SK-N-SH (cell line): ENCODE data around the gene PLXND1. TPM values are rescaled to one million over a fixed set of nuclear protein-coding genes. Genes with fewer than 3 reads are reported as not detected.

Experiments used
- CTCF ChIA-PET: fragments of 300-600, 350-600 bp; formaldehyde crosslinking; extraction: SDS; loops from one replicate; lab custom pipeline; 2021; lab: Yijun Ruan, JAX
- POLR2A ChIA-PET: fragments of 350-600 bp; sonication (Branson Sonifier 250); formaldehyde crosslinking; extraction: SDS; loops from one replicate; lab custom pipeline; 2020; ENCODE audit warnings: antibody characterized with exemption, inconsistent platforms; lab: Yijun Ruan, JAX
- DNase-seq: peaks from one replicate; pipeline ENCODE4 v3.0.0; 2012
- H2AFZ ChIP-seq: fragments of 200-600 bp; sonication (generic); 2 replicates; pipeline ENCODE4 v1.8.1; 2016; ENCODE audit warnings: antibody characterized with exemption, mild to moderate bottlenecking, low read depth
- H3F3A ChIP-seq: fragments of 200-600 bp; sonication (generic); replicated peaks from 2 replicates; pipeline ENCODE3; 2016; ENCODE audit warnings: antibody characterized with exemption, mild to moderate bottlenecking; ENCODE audit not compliant: insufficient read depth
- H3K27ac ChIP-seq, 2 experiments: fragments of 200-500 bp in 1 of 2; fragments of 200-600 bp in 1 of 2; sonication (Bioruptor generic) in 1 of 2; sonication (generic), shearing (Covaris generic) in 1 of 2; 2 replicates each; pipeline versions ENCODE4 v1.5.1 to v1.6.1; 2014 to 2016; ENCODE audit warnings: low read depth in 2 of 2, inconsistent platforms in 1 of 2, low read length in 1 of 2, mild to moderate bottlenecking in 1 of 2, mixed read lengths in 1 of 2
- H3K27me3 ChIP-seq: fragments of 200-600 bp; sonication (generic), shearing (Covaris generic); 2 replicates; pipeline ENCODE4 v1.6.1; 2016; ENCODE audit warnings: mixed run types; ENCODE audit not compliant: insufficient read depth
- H3K36me3 ChIP-seq, 2 experiments: fragments of 200-500 bp in 1 of 2; fragments of 200-600 bp in 1 of 2; sonication (Bioruptor generic) in 1 of 2; sonication (generic) in 1 of 2; replicated peaks in 1 of 2; 2 replicates each; pipeline versions ENCODE3 to v1.5.1; 2014 to 2016; ENCODE audit warnings: low read length in 1 of 2, mild to moderate bottlenecking in 1 of 2; ENCODE audit not compliant: insufficient read depth in 2 of 2, control insufficient read depth in 1 of 2
- H3K4me1 ChIP-seq, 2 experiments: fragments of 200-500 bp in 1 of 2; fragments of 200-600 bp in 1 of 2; sonication (Bioruptor generic) in 1 of 2; sonication (generic), shearing (Covaris generic) in 1 of 2; 2 replicates each; pipeline versions ENCODE4 v1.5.1 to v1.6.1; 2014 to 2016; ENCODE audit warnings: low read depth in 1 of 2, low read length in 1 of 2, mixed run types in 1 of 2; ENCODE audit not compliant: insufficient read depth in 2 of 2, control insufficient read depth in 1 of 2
- H3K4me2 ChIP-seq: fragments of 200-600 bp; sonication (generic), shearing (Covaris generic); 2 replicates; pipeline ENCODE4 v1.6.1; 2017; ENCODE audit warnings: mixed run types
- H3K4me3 ChIP-seq, 2 experiments: fragments of 200-500 bp in 1 of 2; fragments of 200-600 bp in 1 of 2; sonication (Bioruptor generic) in 1 of 2; sonication (generic), shearing (Covaris generic) in 1 of 2; 2 replicates each; pipeline versions ENCODE4 v1.5.1 to v1.8.1; 2014 to 2016; ENCODE audit warnings: low read depth in 2 of 2, inconsistent platforms in 1 of 2, low read length in 1 of 2, mild to moderate bottlenecking in 1 of 2, mixed read lengths in 1 of 2, moderate library complexity in 1 of 2
- H3K79me2 ChIP-seq: fragments of 200-600 bp; sonication (generic); 2 replicates; pipeline ENCODE4 v1.8.1; 2017; ENCODE audit warnings: mild to moderate bottlenecking; ENCODE audit not compliant: insufficient read depth
- H3K9ac ChIP-seq: fragments of 200-600 bp; sonication (generic); 2 replicates; pipeline ENCODE4 v1.6.1; 2017; ENCODE audit warnings: mixed run types
- H3K9me2 ChIP-seq: fragments of 200-600 bp; sonication (generic); 2 replicates; pipeline ENCODE4 v1.6.1; 2017; ENCODE audit warnings: mixed run types
- H3K9me3 ChIP-seq: fragments of 200-600 bp; sonication (generic); 2 replicates; pipeline ENCODE4 v1.6.1; 2017; ENCODE audit warnings: mixed run types, mild to moderate bottlenecking, moderate library complexity
- H4K20me1 ChIP-seq: fragments of 200-600 bp; sonication (generic); 2 replicates; pipeline ENCODE4 v1.6.1; 2017; ENCODE audit warnings: mild to moderate bottlenecking, mixed run types; ENCODE audit not compliant: insufficient read depth
- ELF1 ChIP-seq: IDR thresholded peaks from 2 replicates; pipeline ENCODE4 v1.4.0; 2012
- EP300 ChIP-seq, 2 experiments: IDR thresholded peaks; 2 replicates each; pipeline versions ENCODE4 v1.4.0 to v1.6.1; 2012; ENCODE audit warnings: borderline replicate concordance in 1 of 2, low read depth in 1 of 2, low read length in 1 of 2
- FOSL2 ChIP-seq: IDR thresholded peaks from 2 replicates; pipeline ENCODE4 v1.4.0; 2012; ENCODE audit warnings: low read depth, mild to moderate bottlenecking, moderate library complexity, borderline replicate concordance
- FOXM1 ChIP-seq: IDR thresholded peaks from 2 replicates; pipeline ENCODE4 v1.4.0; 2012; ENCODE audit warnings: low read depth, mild to moderate bottlenecking
- GABPA ChIP-seq: IDR thresholded peaks from 2 replicates; pipeline ENCODE4 v1.4.0; 2012; ENCODE audit warnings: low read depth, mild to moderate bottlenecking
- GATA2 ChIP-seq: sonication (generic); formaldehyde crosslinking; IDR thresholded peaks from 2 replicates; pipeline ENCODE4 v1.5.0; 2020; ENCODE audit warnings: mild to moderate bottlenecking, missing genetic modification reagents
- JUND ChIP-seq: IDR thresholded peaks from 2 replicates; pipeline ENCODE4 v1.4.0; 2012
- MEF2A ChIP-seq: IDR thresholded peaks from 2 replicates; pipeline ENCODE4 v1.4.0; 2012; ENCODE audit warnings: low read depth, borderline replicate concordance
- NRF1 ChIP-seq: IDR thresholded peaks from 2 replicates; pipeline ENCODE4 v1.6.1; 2012; ENCODE audit warnings: low read depth, mild to moderate bottlenecking, low read length
- POLR2AphosphoS5 ChIP-seq: IDR thresholded peaks from 2 replicates; pipeline ENCODE4 v1.6.1; 2012; ENCODE audit warnings: low read depth, low read length
- RFX5 ChIP-seq: IDR thresholded peaks from 2 replicates; pipeline ENCODE4 v1.6.1; 2012; ENCODE audit warnings: mild to moderate bottlenecking, improper control_type of control experiment, low read length
- RXRA ChIP-seq: IDR thresholded peaks from 2 replicates; pipeline ENCODE4 v1.4.0; 2012; ENCODE audit warnings: low read depth, mild to moderate bottlenecking, borderline replicate concordance
- SMC3 ChIP-seq: IDR thresholded peaks from 2 replicates; pipeline ENCODE4 v1.6.1; 2012; ENCODE audit warnings: low read depth, low read length, improper control_type of control experiment
- TCF12 ChIP-seq: IDR thresholded peaks from 2 replicates; pipeline ENCODE4 v1.4.0; 2012
- TEAD4 ChIP-seq: IDR thresholded peaks from 2 replicates; pipeline ENCODE4 v1.4.0; 2012; ENCODE audit warnings: mild to moderate bottlenecking, borderline replicate concordance; ENCODE audit not compliant: insufficient read depth
- WGBS: methylation state at CpG from one replicate; pipeline ENCODE4 v1.1.6; 2017; ENCODE audit warnings: low lambda C conversion rate; 5-methylcytosine and 5-hydroxymethylcytosine counted together
- polyA plus RNA-seq, 3 experiments: library from polyadenylated mRNA; depleted of rRNA; stranded (reverse); fragments of >200 nt; gene quantifications; 2 replicates each; pipeline ENCODE4 v1.2.3, GENCODE V29; 2012
- TF ChIP-seq, protein P1 (sequence below): IDR thresholded peaks from 2 replicates; pipeline ENCODE4 v1.4.0; 2012; ENCODE audit warnings: low read depth, borderline replicate concordance
- TF ChIP-seq, protein P2 (sequence below): IDR thresholded peaks from 2 replicates; pipeline ENCODE4 v1.4.0; 2012; ENCODE audit warnings: low read depth, borderline replicate concordance

The PLXND1 gene
- polyA plus RNA-seq, 1 of the 3 experiments (the other 2 are of a cell fraction) = 53.5 TPM

DNA sequence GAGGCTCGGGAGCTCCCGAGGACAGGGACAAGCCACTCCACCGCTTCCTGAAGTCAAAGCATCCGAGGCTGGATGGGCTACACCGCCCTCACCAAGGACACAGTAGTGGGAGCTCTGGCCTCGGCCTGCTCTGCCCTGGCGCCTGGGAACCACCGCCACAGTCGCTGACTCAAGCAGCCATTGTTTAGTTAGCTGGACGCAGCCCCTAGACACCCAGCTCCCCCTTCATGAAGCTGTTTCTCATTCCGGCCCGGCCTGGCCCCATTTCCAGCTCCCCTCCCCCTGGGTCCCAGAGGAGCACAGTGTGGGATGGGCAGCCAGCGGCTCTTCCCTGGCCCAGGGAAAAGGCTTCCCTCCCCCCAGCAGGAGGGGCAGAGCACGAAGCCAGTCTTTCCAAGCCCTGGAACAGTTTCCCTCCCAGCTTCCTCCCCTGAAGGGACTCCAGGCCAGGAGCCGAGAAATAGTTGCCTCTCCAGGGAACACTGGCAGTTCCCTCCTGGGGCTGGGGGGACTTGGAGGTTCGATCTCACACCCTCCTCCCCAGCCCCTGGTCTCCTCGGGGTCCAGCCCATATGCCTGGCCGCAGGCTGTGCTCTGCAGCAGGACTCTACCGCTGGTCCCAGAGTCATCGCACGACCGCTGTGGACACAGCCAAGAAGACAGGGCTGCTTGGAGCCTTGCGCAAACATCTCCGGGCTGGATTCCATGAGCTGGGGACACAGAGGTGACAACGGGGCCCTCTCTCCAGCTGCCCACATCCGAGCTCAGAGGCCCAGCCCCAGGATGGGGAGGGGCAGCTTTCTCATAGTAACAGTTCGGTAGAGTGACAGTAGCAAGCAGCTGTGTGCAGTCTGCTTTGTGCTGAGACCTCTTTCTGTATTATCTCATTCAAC, 10.0 kb downstream of the PLXND1 start (continued):
- TF ChIP-seq, protein P1, sequence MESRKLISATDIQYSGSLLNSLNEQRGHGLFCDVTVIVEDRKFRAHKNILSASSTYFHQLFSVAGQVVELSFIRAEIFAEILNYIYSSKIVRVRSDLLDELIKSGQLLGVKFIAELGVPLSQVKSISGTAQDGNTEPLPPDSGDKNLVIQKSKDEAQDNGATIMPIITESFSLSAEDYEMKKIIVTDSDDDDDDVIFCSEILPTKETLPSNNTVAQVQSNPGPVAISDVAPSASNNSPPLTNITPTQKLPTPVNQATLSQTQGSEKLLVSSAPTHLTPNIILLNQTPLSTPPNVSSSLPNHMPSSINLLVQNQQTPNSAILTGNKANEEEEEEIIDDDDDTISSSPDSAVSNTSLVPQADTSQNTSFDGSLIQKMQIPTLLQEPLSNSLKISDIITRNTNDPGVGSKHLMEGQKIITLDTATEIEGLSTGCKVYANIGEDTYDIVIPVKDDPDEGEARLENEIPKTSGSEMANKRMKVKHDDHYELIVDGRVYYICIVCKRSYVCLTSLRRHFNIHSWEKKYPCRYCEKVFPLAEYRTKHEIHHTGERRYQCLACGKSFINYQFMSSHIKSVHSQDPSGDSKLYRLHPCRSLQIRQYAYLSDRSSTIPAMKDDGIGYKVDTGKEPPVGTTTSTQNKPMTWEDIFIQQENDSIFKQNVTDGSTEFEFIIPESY = no peak
- TF ChIP-seq FOXM1 (no peak), GABPA (no peak), ELF1 (no peak), FOSL2 (no peak)

DNA sequence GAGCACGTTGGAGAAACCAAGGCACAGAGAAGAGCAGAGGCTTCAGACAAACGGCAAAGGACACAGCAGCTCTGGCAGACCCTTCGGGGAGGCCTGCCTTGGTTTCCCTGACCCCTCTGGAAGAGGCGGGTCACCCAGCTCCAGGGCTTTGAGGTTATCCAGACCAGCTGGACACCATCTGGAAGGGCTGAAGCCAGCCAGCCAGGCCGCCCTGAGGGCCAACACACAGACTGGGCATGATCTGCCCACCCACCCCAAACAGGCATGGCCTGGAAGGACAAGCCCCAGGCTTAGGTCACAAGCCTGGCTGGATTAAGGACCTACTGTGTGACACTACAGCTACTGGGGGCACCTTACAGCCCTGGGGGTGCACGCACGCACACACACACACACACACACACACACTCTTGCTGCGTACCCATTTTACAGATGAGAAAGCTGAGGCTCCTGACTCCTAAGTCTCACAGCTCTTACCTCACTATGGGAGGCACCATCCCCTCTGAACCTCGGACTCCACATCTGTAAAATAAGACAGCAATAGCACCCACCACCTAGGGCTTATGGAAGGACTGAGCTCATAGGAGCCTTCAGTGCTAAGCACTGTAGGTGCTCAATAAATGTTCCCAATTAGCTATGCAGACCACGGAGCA, 10.8 kb downstream of the PLXND1 start:
- H3K9me3 ChIP-seq = no peaks in the 10 kb centered on the region
- peak; percentile 68 for DNase-seq
- peak overlapping the region; percentile 70; the same call in 1 of the 2 replicates for H3K4me2 ChIP-seq
- H3K9ac ChIP-seq = peak overlapping the region; percentile 34; the same call in 1 of the 2 replicates
- TF ChIP-seq, protein P2, sequence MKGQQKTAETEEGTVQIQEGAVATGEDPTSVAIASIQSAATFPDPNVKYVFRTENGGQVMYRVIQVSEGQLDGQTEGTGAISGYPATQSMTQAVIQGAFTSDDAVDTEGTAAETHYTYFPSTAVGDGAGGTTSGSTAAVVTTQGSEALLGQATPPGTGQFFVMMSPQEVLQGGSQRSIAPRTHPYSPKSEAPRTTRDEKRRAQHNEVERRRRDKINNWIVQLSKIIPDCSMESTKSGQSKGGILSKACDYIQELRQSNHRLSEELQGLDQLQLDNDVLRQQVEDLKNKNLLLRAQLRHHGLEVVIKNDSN = no peak
- TF ChIP-seq RXRA = no peak
- no peak for TF ChIP-seq TCF12
- no peak for TF ChIP-seq RFX5
- TF ChIP-seq SMC3 = no peak
- no peak for TF ChIP-seq GABPA
- no peak for TF ChIP-seq TEAD4
- TF ChIP-seq POLR2AphosphoS5 = no peak
- TF ChIP-seq, protein P1 = no peak
- TF ChIP-seq MEF2A = no peak
- TF ChIP-seq EP300 (IDR thresholded peaks at IDR 0.05; ENCODE audit: borderline replicate concordance in 1 of 2, low read depth in 1 of 2, low read length in 1 of 2) = no peak
- TF ChIP-seq FOXM1 = no peak
- TF ChIP-seq GATA2 (CRISPR knock-in tag) = no peak
- TF ChIP-seq NRF1 = no peak
- TF ChIP-seq JUND = no peak
- CTCF ChIA-PET = interaction anchor here (1.0 to 2.1 kb wide), 3 partner anchors 34 to 105 kb away, joined by 3 to 7 read pairs (median 3); no protein-coding TSS in a partner anchor
- peaks cover 20% of the 10 kb centered on the region for H3K79me2 ChIP-seq
- peak overlapping the region in 1 of 2 experiments; percentile 75; a peak in 1 of 4 replicates for H3K27ac ChIP-seq
- no peaks in the 10 kb centered on the region for H3K36me3 ChIP-seq
- H2AFZ ChIP-seq = 0 out of 2 replicates have a peak overlapping the region, but pooled peaks have one; percentile 78
- peaks cover 2 to 19% of the 10 kb centered on the region in 2 experiments; a peak in 3 of 4 replicates for H3K4me1 ChIP-seq
- H3K27me3 ChIP-seq = no peaks in the 10 kb centered on the region
- H4K20me1 ChIP-seq = no peaks in the 10 kb centered on the region
- POLR2A ChIA-PET = interaction anchor here (1.0 kb wide), 1 partner anchor 35 kb away, joined by 3 read pairs; no protein-coding TSS in a partner anchor
- H3K9me2 ChIP-seq = no peaks in the 10 kb centered on the region
- 91% methylated on average over 6 of the region's 10 CpGs for WGBS
- H3K4me3 ChIP-seq = no peak overlapping the region
- H3F3A ChIP-seq = peaks cover 3% of the 10 kb centered on the region
